ENCODE measurements around the gene GARNL3.

GARNL3 gene

DNA sequence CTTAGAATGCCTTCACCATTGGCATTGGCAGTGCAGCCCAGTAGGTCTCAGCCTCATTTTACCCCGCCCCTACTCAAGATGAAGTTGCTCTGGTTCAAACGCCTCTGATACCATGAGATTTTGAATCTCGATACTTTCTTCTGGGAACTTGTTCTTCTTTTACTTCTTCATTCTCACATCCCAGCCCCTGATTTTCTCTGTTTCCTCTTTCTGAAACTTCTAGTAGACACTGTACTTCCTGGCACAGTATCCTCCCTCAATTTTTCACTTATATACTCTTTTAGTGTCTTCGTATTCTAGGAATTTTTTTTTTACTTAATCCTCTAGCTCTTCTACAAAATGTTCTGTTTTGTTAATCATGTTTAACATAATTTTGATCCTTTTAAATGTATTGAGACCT is 146.5 kb downstream of the GARNL3 start:
- TF ChIP-seq, protein P1, sequence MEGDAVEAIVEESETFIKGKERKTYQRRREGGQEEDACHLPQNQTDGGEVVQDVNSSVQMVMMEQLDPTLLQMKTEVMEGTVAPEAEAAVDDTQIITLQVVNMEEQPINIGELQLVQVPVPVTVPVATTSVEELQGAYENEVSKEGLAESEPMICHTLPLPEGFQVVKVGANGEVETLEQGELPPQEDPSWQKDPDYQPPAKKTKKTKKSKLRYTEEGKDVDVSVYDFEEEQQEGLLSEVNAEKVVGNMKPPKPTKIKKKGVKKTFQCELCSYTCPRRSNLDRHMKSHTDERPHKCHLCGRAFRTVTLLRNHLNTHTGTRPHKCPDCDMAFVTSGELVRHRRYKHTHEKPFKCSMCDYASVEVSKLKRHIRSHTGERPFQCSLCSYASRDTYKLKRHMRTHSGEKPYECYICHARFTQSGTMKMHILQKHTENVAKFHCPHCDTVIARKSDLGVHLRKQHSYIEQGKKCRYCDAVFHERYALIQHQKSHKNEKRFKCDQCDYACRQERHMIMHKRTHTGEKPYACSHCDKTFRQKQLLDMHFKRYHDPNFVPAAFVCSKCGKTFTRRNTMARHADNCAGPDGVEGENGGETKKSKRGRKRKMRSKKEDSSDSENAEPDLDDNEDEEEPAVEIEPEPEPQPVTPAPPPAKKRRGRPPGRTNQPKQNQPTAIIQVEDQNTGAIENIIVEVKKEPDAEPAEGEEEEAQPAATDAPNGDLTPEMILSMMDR (IDR thresholded peaks at IDR 0.05; ENCODE audit: insufficient read depth, missing control alignments), result no peak
- FAIRE-seq (no peak), DNase-seq (ENCODE audit: insufficient read length, low spot score) (no peak)

- DNase-seq (ENCODE audit: insufficient read length, low spot score), result no peak
- TF ChIP-seq, protein P1 (IDR thresholded peaks at IDR 0.05; ENCODE audit: insufficient read depth, missing control alignments), result no peak
Measured at GRCh38 chr9:127415141-127415540, 150.6 kb downstream of the GARNL3 start.

DNA sequence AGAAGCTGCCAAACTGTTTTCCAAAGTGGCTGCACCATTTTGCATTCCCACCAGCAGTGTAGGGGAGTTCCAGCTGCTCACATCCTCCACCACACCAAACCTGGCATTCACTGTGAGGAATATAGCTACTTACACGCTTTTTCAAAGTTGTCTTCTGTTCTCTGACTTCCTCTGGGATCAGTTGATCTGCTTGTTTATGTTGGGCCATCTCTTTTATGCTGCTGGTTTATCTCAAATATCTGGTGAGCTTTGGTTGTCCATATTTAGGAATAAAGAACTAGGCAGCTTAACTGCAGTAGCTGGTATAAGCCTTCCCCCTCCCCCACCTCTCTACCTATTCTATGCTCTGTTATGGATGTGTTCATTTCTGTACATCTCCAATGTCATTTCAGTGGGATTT is 151.1 kb downstream of the GARNL3 start:
- FAIRE-seq (no peak), DNase-seq (ENCODE audit: insufficient read length, low spot score) (no peak)
- TF ChIP-seq, protein P1 (IDR thresholded peaks at IDR 0.05; ENCODE audit: insufficient read depth, missing control alignments), result no peak

More at GRCh38 chr9:127415141-127415540, 150.6 kb downstream of the GARNL3 start:
- FAIRE-seq, result no peak

DNA sequence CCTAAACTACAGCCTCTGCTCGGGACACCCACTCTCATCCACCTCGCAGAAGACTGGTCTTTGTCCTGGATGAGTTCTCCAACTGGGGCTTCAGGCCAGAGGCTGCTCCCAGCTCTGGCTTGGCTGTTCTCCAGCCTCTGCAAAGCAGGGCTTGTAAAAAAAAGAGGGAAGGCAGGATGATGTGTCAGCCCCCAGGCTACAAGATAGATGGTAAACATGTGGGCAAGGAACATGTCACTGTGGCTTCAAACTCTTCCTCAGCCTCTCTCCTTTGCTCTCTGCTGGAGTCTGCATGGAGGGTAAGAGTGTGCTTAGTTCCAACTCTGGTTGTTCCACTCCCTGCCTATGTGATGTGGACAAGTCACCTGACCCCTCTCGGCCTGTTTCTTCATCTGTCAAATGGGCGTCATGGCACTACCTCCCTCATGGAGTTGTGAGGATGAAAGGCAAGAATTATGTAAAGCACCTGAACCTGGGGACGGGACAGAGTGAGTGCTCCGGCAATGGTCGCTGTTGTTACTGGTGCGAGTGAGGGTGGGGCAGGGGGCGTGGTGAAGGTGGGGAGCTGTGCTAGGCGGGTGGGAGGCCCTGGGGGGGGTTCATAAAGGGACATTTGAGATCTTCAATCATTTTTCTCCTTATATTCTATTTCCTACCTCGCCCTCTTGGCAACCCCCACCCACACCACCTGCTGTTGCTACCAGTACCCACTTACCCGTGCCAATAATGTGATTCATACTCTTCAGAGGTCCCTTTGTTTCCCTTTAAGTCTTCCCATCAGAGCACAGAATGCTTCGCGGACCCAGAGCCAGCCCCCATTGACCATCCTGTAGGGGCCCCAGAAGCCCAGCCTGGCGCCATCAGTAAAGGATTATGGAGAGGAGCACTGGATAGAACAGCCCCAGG is 152.8 kb downstream of the GARNL3 start:
- DNase-seq (ENCODE audit: insufficient read length, low spot score) (no peak), FAIRE-seq (no peak)
- TF ChIP-seq, protein P1 (IDR thresholded peaks at IDR 0.05; ENCODE audit: insufficient read depth, missing control alignments), result no peak

DNA sequence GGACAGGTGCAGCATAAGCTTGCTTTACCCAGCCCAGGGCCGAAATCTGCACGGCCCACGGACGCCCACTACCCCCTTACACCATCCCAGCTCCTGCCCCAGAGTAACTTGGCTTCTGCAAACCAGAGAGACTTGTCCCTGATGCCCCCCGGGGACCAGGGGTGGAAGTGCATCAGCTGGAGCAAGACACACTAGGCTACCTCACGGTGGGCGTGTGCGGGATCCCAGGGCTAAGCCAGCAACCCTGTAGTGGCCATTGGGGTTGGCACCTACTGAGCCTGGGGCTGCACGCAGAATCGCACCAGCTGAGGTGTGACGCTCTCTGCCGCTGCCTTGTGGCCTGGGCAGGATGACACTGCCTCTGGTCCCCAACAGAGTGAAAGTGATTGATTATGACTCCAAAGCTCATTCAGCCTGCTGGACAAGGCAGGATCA is 153.5 kb downstream of the GARNL3 start:
- peak; percentile 46 for DNase-seq (ENCODE audit: insufficient read length, low spot score)
- FAIRE-seq, result no peak
- TF ChIP-seq, protein P1 (IDR thresholded peaks at IDR 0.05; ENCODE audit: insufficient read depth, missing control alignments), result peak; percentile 22

DNA sequence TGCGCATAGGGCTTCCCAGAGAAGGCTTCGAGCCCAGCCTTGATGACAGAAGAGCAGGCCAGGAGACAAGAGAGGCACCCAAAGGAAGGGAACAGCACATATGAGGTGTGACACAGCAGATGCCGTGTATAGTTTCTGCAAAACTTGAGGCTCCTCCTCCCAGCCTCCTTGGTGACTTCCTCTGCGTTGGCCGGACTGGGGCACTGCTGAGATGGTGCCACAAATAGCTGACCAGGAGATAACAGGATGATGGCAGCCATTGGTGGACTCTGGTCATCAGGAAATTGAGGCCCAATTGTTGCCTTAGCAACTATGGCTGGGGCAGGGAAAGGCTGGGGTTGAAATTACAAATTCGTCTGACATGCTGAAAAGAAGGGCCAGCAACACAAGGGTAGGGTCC is 154.8 kb downstream of the GARNL3 start:
- no peak for FAIRE-seq
- no peak for DNase-seq (ENCODE audit: insufficient read length, low spot score)
- TF ChIP-seq, protein P1 (IDR thresholded peaks at IDR 0.05; ENCODE audit: insufficient read depth, missing control alignments), result no peak

- TF ChIP-seq, protein P1 (IDR thresholded peaks at IDR 0.05; ENCODE audit: insufficient read depth, missing control alignments), result no peak
- FAIRE-seq (no peak), DNase-seq (ENCODE audit: insufficient read length, low spot score) (no peak)
Measured at GRCh38 chr9:127421057-127421456, 156.5 kb downstream of the GARNL3 start.
